HPDE6-E6E7 (cell line): ENCODE measurements around the gene COL19A1.

Experiments
- DNase-seq: peaks from one replicate; pipeline ENCODE4 v3.0.0; 2011; ENCODE audit warnings: missing footprints; ENCODE audit errors: extremely low spot score

Gene COL19A1

GRCh38 chr6:70221715-70222438 lies 355.5 kb downstream of the COL19A1 start:
- no peak for DNase-seq

GRCh38 chr6:70222439-70222749 lies 356.0 kb downstream of the COL19A1 start:
- no peak for DNase-seq

- no peak for DNase-seq
Observed at GRCh38 chr6:70225055-70225454, 358.7 kb downstream of the COL19A1 start.

- DNase-seq, result no peak
Observed at GRCh38 chr6:70231311-70231710, 365.0 kb downstream of the COL19A1 start.

GRCh38 chr6:70234561-70235236 lies 368.3 kb downstream of the COL19A1 start:
- DNase-seq, result no peak

GRCh38 chr6:70236343-70236742 lies 370.0 kb downstream of the COL19A1 start:
- no peak for DNase-seq

GRCh38 chr6:70241031-70241430 lies 374.7 kb downstream of the COL19A1 start:
- no peak for DNase-seq

- no peak for DNase-seq
Observed at GRCh38 chr6:70241991-70242420, 375.6 kb downstream of the COL19A1 start.

GRCh38 chr6:70246118-70246517 lies 379.8 kb downstream of the COL19A1 start:
- DNase-seq, result no peak

GRCh38 chr6:70252604-70253003 lies 386.2 kb downstream of the COL19A1 start:
- DNase-seq, result no peak

- DNase-seq, result no peak
Observed at GRCh38 chr6:70253923-70254322, 387.6 kb downstream of the COL19A1 start.

- no peak for DNase-seq
Observed at GRCh38 chr6:70254784-70255183, 388.4 kb downstream of the COL19A1 start.

GRCh38 chr6:70257768-70258273 lies 391.5 kb downstream of the COL19A1 start:
- no peak for DNase-seq

- DNase-seq, result no peak
Observed at GRCh38 chr6:70258483-70258882, 392.1 kb downstream of the COL19A1 start.
